ENCODE measurements around the gene LMF1. TPM values are rescaled to one million over a fixed set of nuclear protein-coding genes. Genes with fewer than 3 reads are reported as not detected.

Gene LMF1
- total and polyA plus RNA-seq, 2 of the 4 experiments (the other 2 are of a cell fraction) = 7.7 to 13.1 TPM

DNA sequence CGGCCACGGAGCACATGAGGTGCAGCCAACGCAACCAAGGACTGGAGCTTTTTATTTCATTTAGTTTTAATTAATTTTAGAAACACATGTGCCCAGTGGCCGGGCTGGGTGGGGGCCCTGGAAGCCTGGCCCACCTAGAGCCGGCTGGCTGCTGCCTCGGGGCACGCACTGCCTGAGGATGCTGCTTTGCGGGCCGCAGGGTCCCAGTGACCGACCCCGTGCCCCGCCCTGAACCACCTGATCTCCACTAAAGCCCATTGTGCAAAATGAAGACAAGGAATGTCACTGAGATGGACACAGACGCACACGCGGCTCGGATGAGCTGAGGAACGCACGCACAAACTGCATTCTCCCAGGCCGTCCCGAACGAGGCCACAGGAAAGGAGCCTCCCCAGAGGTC is 39.6 kb downstream of the LMF1 start:
- H3K36me3 ChIP-seq (ENCODE audit: control insufficient read depth, insufficient read depth, low read length) = peaks cover 9% of the 10 kb centered on the region
- no TSS peak for BruUV-seq (replicated peaks)
- no peak overlapping the region for H2BK20ac ChIP-seq (ENCODE audit: low read depth, low read length)
- no peak overlapping the region for H3K56ac ChIP-seq (ENCODE audit: extremely low read depth, insufficient read depth, low read length)
- no peak overlapping the region for H4K91ac ChIP-seq (ENCODE audit: insufficient read depth, low read depth, low read length)
- POLR2A ChIA-PET (ENCODE audit: unreplicated experiment) = no interaction called here
- no peak overlapping the region for H2BK15ac ChIP-seq (ENCODE audit: low read depth, low read length)
- H3K4ac ChIP-seq (ENCODE audit: low read depth, low read length) = no peak overlapping the region
- no peak overlapping the region for H3K4me3 ChIP-seq (ENCODE audit: insufficient read depth, low read depth, low read length)
- H3K27ac ChIP-seq (ENCODE audit: insufficient read depth, low read length) = no peak overlapping the region
- H3K9me1 ChIP-seq (ENCODE audit: insufficient read depth, low read length) = no peaks in the 10 kb centered on the region
- no peak overlapping the region for H2AFZ ChIP-seq (replicated peaks; ENCODE audit: low read length, poor library complexity)
- in situ Hi-C loops (cut with MboI; ENCODE audit: low sequenced_read_pairs) = no loop called here
- no peak overlapping the region for H4K5ac ChIP-seq (ENCODE audit: low read depth, low read length)
- no peak overlapping the region for H3K23ac ChIP-seq (ENCODE audit: low read depth, low read length)
- no peak overlapping the region for H2BK120ac ChIP-seq (ENCODE audit: low read depth, low read length)
- CTCF ChIA-PET = no interaction called here
- TF ChIP-seq NFE2L2 (IDR thresholded peaks at IDR 0.05; ENCODE audit: low read depth, low read length) (no peak), CEBPB (IDR thresholded peaks at IDR 0.05; ENCODE audit: low read depth, low read length) (no peak), CHD1 (IDR thresholded peaks at IDR 0.05; ENCODE audit: low read depth, low read length) (no peak), MAFK (IDR thresholded peaks at IDR 0.05; ENCODE audit: low read depth, low read length) (no peak), RFX5 (IDR thresholded peaks at IDR 0.05; ENCODE audit: low read depth, low read length) (no peak), MXI1 (IDR thresholded peaks at IDR 0.05; ENCODE audit: borderline replicate concordance, low read depth, low read length) (no peak), POLR2A (IDR thresholded peaks at IDR 0.05; ENCODE audit: low read depth, low read length) (no peak), RAD21 (IDR thresholded peaks at IDR 0.05; ENCODE audit: low read length) (no peak), SMC3 (IDR thresholded peaks at IDR 0.05; ENCODE audit: low read depth, low read length) (no peak), MAZ (IDR thresholded peaks at IDR 0.05; ENCODE audit: borderline replicate concordance, low read depth, low read length) (no peak), FOS (IDR thresholded peaks at IDR 0.05; ENCODE audit: low read depth, low read length) (no peak)
- TF ChIP-seq, protein P1, sequence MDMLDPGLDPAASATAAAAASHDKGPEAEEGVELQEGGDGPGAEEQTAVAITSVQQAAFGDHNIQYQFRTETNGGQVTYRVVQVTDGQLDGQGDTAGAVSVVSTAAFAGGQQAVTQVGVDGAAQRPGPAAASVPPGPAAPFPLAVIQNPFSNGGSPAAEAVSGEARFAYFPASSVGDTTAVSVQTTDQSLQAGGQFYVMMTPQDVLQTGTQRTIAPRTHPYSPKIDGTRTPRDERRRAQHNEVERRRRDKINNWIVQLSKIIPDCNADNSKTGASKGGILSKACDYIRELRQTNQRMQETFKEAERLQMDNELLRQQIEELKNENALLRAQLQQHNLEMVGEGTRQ (IDR thresholded peaks at IDR 0.05; ENCODE audit: low read depth, low read length) = no peak
- TF ChIP-seq, protein P2, sequence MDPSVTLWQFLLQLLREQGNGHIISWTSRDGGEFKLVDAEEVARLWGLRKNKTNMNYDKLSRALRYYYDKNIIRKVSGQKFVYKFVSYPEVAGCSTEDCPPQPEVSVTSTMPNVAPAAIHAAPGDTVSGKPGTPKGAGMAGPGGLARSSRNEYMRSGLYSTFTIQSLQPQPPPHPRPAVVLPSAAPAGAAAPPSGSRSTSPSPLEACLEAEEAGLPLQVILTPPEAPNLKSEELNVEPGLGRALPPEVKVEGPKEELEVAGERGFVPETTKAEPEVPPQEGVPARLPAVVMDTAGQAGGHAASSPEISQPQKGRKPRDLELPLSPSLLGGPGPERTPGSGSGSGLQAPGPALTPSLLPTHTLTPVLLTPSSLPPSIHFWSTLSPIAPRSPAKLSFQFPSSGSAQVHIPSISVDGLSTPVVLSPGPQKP (IDR thresholded peaks at IDR 0.05; ENCODE audit: borderline replicate concordance, low read depth, low read length) = no peak
- TF ChIP-seq, protein P3, sequence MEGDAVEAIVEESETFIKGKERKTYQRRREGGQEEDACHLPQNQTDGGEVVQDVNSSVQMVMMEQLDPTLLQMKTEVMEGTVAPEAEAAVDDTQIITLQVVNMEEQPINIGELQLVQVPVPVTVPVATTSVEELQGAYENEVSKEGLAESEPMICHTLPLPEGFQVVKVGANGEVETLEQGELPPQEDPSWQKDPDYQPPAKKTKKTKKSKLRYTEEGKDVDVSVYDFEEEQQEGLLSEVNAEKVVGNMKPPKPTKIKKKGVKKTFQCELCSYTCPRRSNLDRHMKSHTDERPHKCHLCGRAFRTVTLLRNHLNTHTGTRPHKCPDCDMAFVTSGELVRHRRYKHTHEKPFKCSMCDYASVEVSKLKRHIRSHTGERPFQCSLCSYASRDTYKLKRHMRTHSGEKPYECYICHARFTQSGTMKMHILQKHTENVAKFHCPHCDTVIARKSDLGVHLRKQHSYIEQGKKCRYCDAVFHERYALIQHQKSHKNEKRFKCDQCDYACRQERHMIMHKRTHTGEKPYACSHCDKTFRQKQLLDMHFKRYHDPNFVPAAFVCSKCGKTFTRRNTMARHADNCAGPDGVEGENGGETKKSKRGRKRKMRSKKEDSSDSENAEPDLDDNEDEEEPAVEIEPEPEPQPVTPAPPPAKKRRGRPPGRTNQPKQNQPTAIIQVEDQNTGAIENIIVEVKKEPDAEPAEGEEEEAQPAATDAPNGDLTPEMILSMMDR (conservative IDR thresholded peaks at IDR 0.05; ENCODE audit: low read depth, low read length) = no peak
- H4K8ac ChIP-seq (ENCODE audit: low read depth in 2 of 2, low read length in 2 of 2) = no peak overlapping the region
- no peak for DNase-seq
- no peak overlapping the region for H2AK5ac ChIP-seq (ENCODE audit: low read depth, low read length)
- H3K18ac ChIP-seq (ENCODE audit: low read depth, low read length) = no peak overlapping the region
- no peak overlapping the region for H2AK9ac ChIP-seq (replicated peaks; ENCODE audit: low read depth, low read length, poor library complexity)
- H2BK5ac ChIP-seq (ENCODE audit: low read depth, low read length, poor library complexity, severe bottlenecking) = no peak overlapping the region
- H3K14ac ChIP-seq (replicated peaks; ENCODE audit: low read depth, low read length) = no peak overlapping the region
- H3K79me1 ChIP-seq (ENCODE audit: low read depth in 1 of 2, low read length in 2 of 2) = 0 out of 4 replicates have a peak, but pooled peaks cover 0 to 1% of the 10 kb centered on the region in 2 experiments
- no peak for ATAC-seq (ENCODE audit: low read depth)
- H3K4me2 ChIP-seq (ENCODE audit: low read depth, low read length) = no peak overlapping the region
- H3K4me1 ChIP-seq (ENCODE audit: control insufficient read depth, insufficient read depth, low read length) = no peaks in the 10 kb centered on the region
- no peaks in the 10 kb centered on the region for H4K20me1 ChIP-seq (ENCODE audit: insufficient read depth, low read length)
- intact Hi-C loops (cut with micrococcal nuclease) = no loop called here
- H3K27me3 ChIP-seq (ENCODE audit: control insufficient read depth, insufficient read depth, low read length) = no peaks in the 10 kb centered on the region
- dilution Hi-C loops (cut with HindIII; ENCODE audit: low sequenced_read_pairs, unreplicated experiment) = no loop called here
- no peak overlapping the region for H3K9ac ChIP-seq (ENCODE audit: low read depth, low read length)
- H3K9me3 ChIP-seq (ENCODE audit: control insufficient read depth, insufficient read depth, low read length) = 0 out of 2 replicates have a peak, but pooled peaks cover 2% of the 10 kb centered on the region
- 92% methylated on average over 13 of the region's 21 CpGs; no CpG with 5 or more reads in 1 of the 2 experiments for WGBS, 2 experiments (ENCODE audit: extremely low coverage in 2 of 2, insufficient read length in 1 of 2)
